Naive thymus-derived CD8-positive, alpha-beta T cell (primary cell): ENCODE data around the gene MAP7D1. TPM values are rescaled to one million over a fixed set of nuclear protein-coding genes. Genes with fewer than 3 reads are reported as not detected.

Experiments used
- ATAC-seq, 2 donors: fragments of 150-1000 bp; cut with Tn5 transposase in 1 of 2; sonication (Bioruptor Pico), chemical (Tn5 transposase) in 1 of 2; 1 replicate in 1 of 2; 2 replicates in 1 of 2; pipeline ENCODE4 v1.10.0; 2021; ENCODE audit warnings: mild to moderate bottlenecking in 2 of 2, moderate library complexity in 2 of 2
- POLR2A ChIA-PET: fragments of 350-600 bp; sonication (Branson Sonifier 250); formaldehyde crosslinking; loops from one replicate; lab custom pipeline; 2021; ENCODE audit warnings: antibody characterized with exemption; lab: Charles Lee
- DNase-seq, 10 donors: peaks; one replicate each; pipeline versions ENCODE4 v3.0.0 to v3.0.0-alpha.2; 2020 to 2022
- H3K27ac Mint-ChIP-seq, 10 donors: one replicate each; pipeline ENCODE4 v1.8.0; 2020 to 2022; ENCODE audit warnings: mild to moderate bottlenecking in 10 of 10, mixed read lengths in 10 of 10, moderate library complexity in 4 of 10, inconsistent platforms in 1 of 10
- H3K27me3 Mint-ChIP-seq, 5 donors: one replicate each; pipeline ENCODE4 v1.8.0; 2021 to 2022; ENCODE audit warnings: mixed read lengths in 5 of 5
- H3K36me3 Mint-ChIP-seq, 3 donors: one replicate each; pipeline ENCODE4 v1.8.0; 2020 to 2022; ENCODE audit warnings: mixed read lengths in 3 of 3, mild to moderate bottlenecking in 2 of 3, inconsistent platforms in 1 of 3
- H3K4me1 Mint-ChIP-seq, 4 donors: one replicate each; pipeline ENCODE4 v1.8.0; 2021 to 2022; ENCODE audit warnings: mixed read lengths in 4 of 4
- H3K4me3 Mint-ChIP-seq, 10 donors: one replicate each; pipeline ENCODE4 v1.8.0; 2020 to 2022; ENCODE audit warnings: mild to moderate bottlenecking in 10 of 10, mixed read lengths in 10 of 10, moderate library complexity in 6 of 10, inconsistent platforms in 1 of 10
- H3K9me3 Mint-ChIP-seq, 9 donors: one replicate each; pipeline ENCODE4 v1.8.0; 2020 to 2022; ENCODE audit warnings: mixed read lengths in 9 of 9, mild to moderate bottlenecking in 3 of 9, inconsistent platforms in 1 of 9, moderate library complexity in 1 of 9
- polyA plus RNA-seq, 3 donors: library from polyadenylated mRNA; unstranded; fragments of 300-500 nt; fragmentation: Illumina TruSeq; gene quantifications; one replicate each; pipeline ENCODE4 v1.2.3, GENCODE V29; 2021
- total RNA-seq, 8 experiments: library from RNA in 2 of 8; stranded (reverse) in 2 of 8; gene quantifications; one replicate each; pipeline ENCODE4 v1.2.3 and lab custom pipeline; 2021 to 2026

Gene MAP7D1
- total and polyA plus RNA-seq, 5 experiments from 2014 or later = 13.3 to 275 (median 67.1) TPM

- Mint-ChIP-seq H3K4me1 (peaks cover 9 to 26% (median 14%) of the 10 kb centered on the region in 4 donors), H3K9me3 (no peaks in the 10 kb centered on the region), H3K4me3 (no peak overlapping the region), H3K36me3 (peaks cover 0 to 85% (median 18%) of the 10 kb centered on the region in 3 donors), H3K27ac (peak overlapping the region in 7 of 10 donors; percentile 34 to 79 (median 56)), H3K27me3 (no peaks in the 10 kb centered on the region)
- DNase-seq (no peak), ATAC-seq (no peak)
- POLR2A ChIA-PET = interaction anchor here (0.6 to 0.9 kb wide), 2 partner anchors 12 to 25 kb away, joined by 3 to 7 read pairs; partner anchors contain the start of gene TRAPPC3
Measured at GRCh38 chr1:36174713-36175112, 18.8 kb downstream of the MAP7D1 start.

GRCh38 chr1:36175137-36176095 lies 19.5 kb downstream of the MAP7D1 start:
- Mint-ChIP-seq H3K27me3 (no peaks in the 10 kb centered on the region), H3K4me1 (peaks cover 6 to 22% (median 8%) of the 10 kb centered on the region in 4 donors), H3K36me3 (peaks cover 0 to 86% (median 23%) of the 10 kb centered on the region in 3 donors), H3K4me3 (no peak overlapping the region), H3K9me3 (no peaks in the 10 kb centered on the region), H3K27ac (peak overlapping the region in 9 of 10 donors; percentile 19 to 74 (median 56))
- DNase-seq = no peak
- peak; percentile 25 to 60 for ATAC-seq
- POLR2A ChIA-PET = interaction anchor here (0.6 to 2.3 kb wide), 4 partner anchors 13 to 35 kb away, joined by 3 to 9 read pairs (median 6); partner anchors contain the start of gene TRAPPC3

GRCh38 chr1:36176106-36176949 lies 20.4 kb downstream of the MAP7D1 start:
- DNase-seq = no peak
- H3K4me3 Mint-ChIP-seq = no peak overlapping the region
- peaks cover 0 to 86% (median 25%) of the 10 kb centered on the region in 3 donors for H3K36me3 Mint-ChIP-seq
- POLR2A ChIA-PET = interaction anchor here (2.3 kb wide), 1 partner anchor 14 kb away, joined by 9 read pairs; no protein-coding TSS in a partner anchor
- ATAC-seq = no peak
- no peaks in the 10 kb centered on the region for H3K9me3 Mint-ChIP-seq
- peak overlapping the region in 2 of 10 donors; percentile 19 to 74 for H3K27ac Mint-ChIP-seq
- no peaks in the 10 kb centered on the region for H3K27me3 Mint-ChIP-seq
- peaks cover 4 to 20% (median 5%) of the 10 kb centered on the region in 4 donors for H3K4me1 Mint-ChIP-seq

GRCh38 chr1:36177589-36178431 lies 21.9 kb downstream of the MAP7D1 start:
- Mint-ChIP-seq H3K9me3 (no peaks in the 10 kb centered on the region), H3K27me3 (no peaks in the 10 kb centered on the region), H3K36me3 (peaks cover 0 to 76% (median 20%) of the 10 kb centered on the region in 3 donors), H3K27ac (peak overlapping the region in 3 of 10 donors; percentile 41 to 80 (median 68)), H3K4me1 (peaks cover 4 to 21% (median 6%) of the 10 kb centered on the region in 4 donors), H3K4me3 (no peak overlapping the region)
- POLR2A ChIA-PET = interaction anchor here (0.8 to 2.3 kb wide), 3 partner anchors 16 to 22 kb away, joined by 3 to 9 read pairs (median 4); partner anchors contain the start of gene MAP7D1
- DNase-seq = no peak
- ATAC-seq = no peak

GRCh38 chr1:36178471-36179219 lies 22.7 kb downstream of the MAP7D1 start:
- Mint-ChIP-seq H3K4me3 (peak overlapping the region in 1 of 10 donors; percentile 30), H3K36me3 (peaks cover 0 to 68% (median 18%) of the 10 kb centered on the region in 3 donors), H3K27me3 (no peaks in the 10 kb centered on the region), H3K4me1 (peaks cover 4 to 20% (median 10%) of the 10 kb centered on the region in 4 donors), H3K9me3 (no peaks in the 10 kb centered on the region), H3K27ac (peak overlapping the region in 3 of 10 donors; percentile 25 to 65 (median 38))
- no peak for DNase-seq
- POLR2A ChIA-PET = interaction anchor here (1.1 to 2.2 kb wide), 3 partner anchors 9 to 29 kb away, joined by 3 to 6 read pairs (median 3); partner anchors contain the start of gene TRAPPC3
- no peak for ATAC-seq

GRCh38 chr1:36179220-36179600 lies 23.2 kb downstream of the MAP7D1 start:
- peaks cover 0 to 63% (median 14%) of the 10 kb centered on the region in 3 donors for H3K36me3 Mint-ChIP-seq
- peak overlapping the region in 2 of 10 donors; percentile 20 to 65 for H3K27ac Mint-ChIP-seq
- H3K9me3 Mint-ChIP-seq = no peaks in the 10 kb centered on the region
- POLR2A ChIA-PET = interaction anchor here (1.1 to 2.2 kb wide), 4 partner anchors 9 to 29 kb away, joined by 3 to 6 read pairs (median 4); partner anchors contain the start of gene TRAPPC3
- no peak overlapping the region for H3K4me3 Mint-ChIP-seq
- DNase-seq (no peak), ATAC-seq (no peak)
- H3K27me3 Mint-ChIP-seq = no peaks in the 10 kb centered on the region
- peaks cover 1 to 14% (median 9%) of the 10 kb centered on the region in 4 donors for H3K4me1 Mint-ChIP-seq

GRCh38 chr1:36182734-36183133 lies 26.8 kb downstream of the MAP7D1 start:
- peak overlapping the region in 9 of 10 donors; percentile 23 to 91 (median 77) for H3K27ac Mint-ChIP-seq
- no peaks in the 10 kb centered on the region for H3K27me3 Mint-ChIP-seq
- DNase-seq (no peak), ATAC-seq (peak; percentile 45 to 55)
- no peak overlapping the region for H3K4me3 Mint-ChIP-seq
- peaks cover 0 to 13% (median 7%) of the 10 kb centered on the region in 4 donors for H3K4me1 Mint-ChIP-seq
- peaks cover 0 to 36% (median 12%) of the 10 kb centered on the region in 3 donors for H3K36me3 Mint-ChIP-seq
- no peaks in the 10 kb centered on the region for H3K9me3 Mint-ChIP-seq
- POLR2A ChIA-PET = interaction anchor here (0.6 to 9.3 kb wide), 10 partner anchors 9 to 164 kb away, joined by 3 to 227 read pairs (median 4); partner anchors contain the start of genes MAP7D1, THRAP3 and TRAPPC3

- H3K4me1 Mint-ChIP-seq = peaks cover 3 to 17% (median 12%) of the 10 kb centered on the region in 4 donors
- no peak for DNase-seq
- POLR2A ChIA-PET = interaction anchor here (0.6 to 9.3 kb wide), 7 partner anchors 10 to 81 kb away, joined by 3 to 227 read pairs (median 4); partner anchors contain the start of genes MAP7D1, THRAP3 and TRAPPC3
- H3K9me3 Mint-ChIP-seq = no peaks in the 10 kb centered on the region
- ATAC-seq = no peak
- no peak overlapping the region for H3K4me3 Mint-ChIP-seq
- peak overlapping the region; percentile 0 to 90 (median 60) for H3K27ac Mint-ChIP-seq
- H3K36me3 Mint-ChIP-seq = peaks cover 0 to 30% (median 12%) of the 10 kb centered on the region in 3 donors
- H3K27me3 Mint-ChIP-seq = no peaks in the 10 kb centered on the region
Measured at GRCh38 chr1:36183309-36183856, 27.4 kb downstream of the MAP7D1 start.

GRCh38 chr1:36187800-36188593 lies 32.0 kb downstream of the MAP7D1 start:
- Mint-ChIP-seq H3K9me3 (no peaks in the 10 kb centered on the region), H3K4me3 (no peak overlapping the region), H3K36me3 (no peaks in the 10 kb centered on the region), H3K27me3 (no peaks in the 10 kb centered on the region), H3K27ac (peak overlapping the region; percentile 57 to 91 (median 74)), H3K4me1 (peaks cover 3 to 13% (median 8%) of the 10 kb centered on the region in 4 donors)
- POLR2A ChIA-PET = interaction anchor here (0.6 to 9.3 kb wide), 12 partner anchors 19 to 98 kb away, joined by 3 to 227 read pairs (median 7); partner anchors contain the start of genes MAP7D1, THRAP3 and TRAPPC3
- ATAC-seq (peak; percentile 98 to 99), DNase-seq (peak; percentile 57 to 92 (median 80))
